Measurements from ENCODE around the gene AFAP1L2.

DNA sequence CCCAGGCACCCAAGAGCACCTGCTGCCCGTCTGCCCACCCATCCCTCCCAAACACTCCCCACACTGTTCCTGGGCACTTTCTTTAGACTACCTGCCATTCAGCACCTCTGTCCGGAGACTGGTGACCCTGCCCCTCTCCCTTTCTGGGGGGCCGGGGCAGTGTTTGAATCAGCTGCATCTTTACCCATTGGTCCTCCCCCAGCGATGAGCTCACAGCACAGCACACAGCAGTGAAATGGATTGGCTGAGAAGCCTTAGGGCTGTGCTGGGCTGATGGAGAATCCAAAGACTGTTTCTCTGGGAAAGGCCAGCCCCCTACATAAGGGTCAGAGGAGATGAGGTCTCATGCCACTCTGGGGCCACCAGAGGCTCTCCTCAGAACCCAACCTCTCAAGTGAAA, 125.0 kb downstream of the AFAP1L2 start:
- no peak for TF ChIP-seq CTCF (IDR thresholded peaks at IDR 0.05)
- TF ChIP-seq POLR2A (IDR thresholded peaks at IDR 0.05): no peak
- no peak for TF ChIP-seq POLR2AphosphoS5 (IDR thresholded peaks at IDR 0.05)
- TF ChIP-seq EP300 (IDR thresholded peaks at IDR 0.05): no peak
